Liver (tissue), 10 donors: ENCODE results near the gene RXRB. TPM values are rescaled to one million over a fixed set of nuclear protein-coding genes. Genes with fewer than 3 reads are reported as not detected.

ENCODE experiments used
- DNase-seq: peaks from one replicate; pipeline ENCODE4 v3.0.0-alpha.2; 2017; ENCODE audit warnings: low spot score
- H3K27ac ChIP-seq, 2 donors: one replicate each; pipeline ENCODE4 v1.7.0; 2013; ENCODE audit warnings: inconsistent platforms in 2 of 2, low read length in 2 of 2, control low read depth in 1 of 2, low read depth in 1 of 2, mild to moderate bottlenecking in 1 of 2
- H3K27me3 ChIP-seq, 4 donors: one replicate each; pipeline versions ENCODE4 v1.6.1 to v1.7.0; 2013; ENCODE audit warnings: low read length in 3 of 4, inconsistent platforms in 1 of 4, mild to moderate bottlenecking in 1 of 4, moderate library complexity in 1 of 4; ENCODE audit not compliant: control insufficient read depth in 4 of 4, insufficient read depth in 4 of 4
- H3K36me3 ChIP-seq, 4 donors: one replicate each; pipeline versions ENCODE4 v1.6.1 to v1.7.0; 2013; ENCODE audit warnings: low read length in 3 of 4, mild to moderate bottlenecking in 3 of 4, low read depth in 1 of 4, moderate library complexity in 1 of 4; ENCODE audit not compliant: control insufficient read depth in 4 of 4, insufficient read depth in 3 of 4
- H3K4me1 ChIP-seq, 4 donors: one replicate each; pipeline versions ENCODE4 v1.6.1 to v1.7.0; 2013; ENCODE audit warnings: low read length in 3 of 4, mild to moderate bottlenecking in 3 of 4, moderate library complexity in 1 of 4; ENCODE audit not compliant: control insufficient read depth in 4 of 4, insufficient read depth in 4 of 4
- H3K4me3 ChIP-seq, 3 donors: one replicate each; pipeline versions ENCODE4 v1.6.1 to v1.7.0; 2013; ENCODE audit warnings: low read length in 3 of 3, control low read depth in 1 of 3, low read depth in 1 of 3, mild to moderate bottlenecking in 1 of 3
- H3K9ac ChIP-seq, 2 donors: one replicate each; pipeline ENCODE4 v1.7.0; 2013; ENCODE audit warnings: low read length in 2 of 2, mild to moderate bottlenecking in 2 of 2, moderate library complexity in 2 of 2, control low read depth in 1 of 2, low read depth in 1 of 2
- H3K9me3 ChIP-seq, 4 donors: one replicate each; pipeline versions ENCODE4 v1.6.1 to v1.7.0; 2013; ENCODE audit warnings: low read length in 3 of 4; ENCODE audit not compliant: control insufficient read depth in 4 of 4
- CTCF ChIP-seq: fragments of 150-350 bp; IDR thresholded peaks from 2 replicates; pipeline ENCODE4 v1.5.1; 2017; ENCODE audit warnings: improper control_type of control experiment, low read depth, low read length; ENCODE audit not compliant: missing input control
- GABPA ChIP-seq, 2 donors: IDR thresholded peaks in 1 of 2; conservative IDR thresholded peaks in 1 of 2; 2 replicates each; pipeline ENCODE4 v1.6.1; 2016; ENCODE audit warnings: antibody characterized with exemption in 2 of 2, mild to moderate bottlenecking in 1 of 2, moderate library complexity in 1 of 2
- HNF4A ChIP-seq, 2 donors: conservative IDR thresholded peaks; 2 replicates each; pipeline ENCODE4 v1.6.1; 2016; ENCODE audit warnings: antibody characterized with exemption in 2 of 2, mild to moderate bottlenecking in 2 of 2
- MAX ChIP-seq: IDR thresholded peaks from 2 replicates; pipeline ENCODE4 v1.6.1; 2016; ENCODE audit warnings: antibody characterized with exemption
- RAD21 ChIP-seq, 2 donors: IDR thresholded peaks; 2 replicates each; pipeline ENCODE4 v1.6.1; 2016; ENCODE audit warnings: antibody characterized with exemption in 2 of 2, mild to moderate bottlenecking in 2 of 2
- whole genome bisulfite sequencing: extraction: QIAGEN DNeasy Blood & Tissue Kit; methylation state at CpG from one replicate; pipeline ENCODE4 v1.1.7; 2013; 5-methylcytosine and 5-hydroxymethylcytosine counted together
- polyA plus RNA-seq, 2 donors: library from polyadenylated mRNA; stranded (reverse) in 1 of 2; unstranded in 1 of 2; fragments of 200-250 nt in 1 of 2; fragments of >200 nt in 1 of 2; fragmentation: Nextera tagmentation in 1 of 2; extraction: Ambion mirVana in 1 of 2; gene quantifications; one replicate each; pipeline versions ENCODE4 v1.2.1 to v1.2.3, GENCODE V29; 2013 to 2015
- small RNA-seq: library from RNA; depleted of rRNA; stranded (forward); fragments of <200 nt; gene quantifications from one replicate; pipeline ENCODE3, GENCODE V24; 2014
- total RNA-seq, 2 donors: library from RNA; depleted of rRNA; stranded (reverse); fragments of >200 nt; gene quantifications; one replicate each; pipeline ENCODE4 v1.2.3, GENCODE V29; 2014
- donor health status: healthy.
- donor health status: healthy.
- donor health status: healthy.
- donor health status: healthy.
- donor health status: healthy.

Gene RXRB
- total and polyA plus RNA-seq, 4 donors: 7.7 to 19.4 (median 11.7) TPM

GRCh38 chr6:33147807-33148666, 52.4 kb downstream of the RXRB start:
- no peak for DNase-seq
- WGBS: 47% methylated on average over 8 of the region's 8 CpGs
- Histone ChIP-seq H3K9me3 (no peaks in the 10 kb centered on the region), H3K4me3 (no peak overlapping the region), H3K36me3 (no peaks in the 10 kb centered on the region), H3K27me3 (no peaks in the 10 kb centered on the region), H3K27ac (no peak overlapping the region), H3K4me1 (no peaks in the 10 kb centered on the region), H3K9ac (no peak overlapping the region)
- TF ChIP-seq RAD21 (IDR thresholded peaks at IDR 0.05) (peak; percentile 81 to 84), GABPA (IDR thresholded peaks at IDR 0.05 in 1 of 2, conservative IDR thresholded peaks at IDR 0.05 in 1 of 2) (no peak), CTCF (peak; percentile 71), MAX (no peak)

- Histone ChIP-seq H3K9me3 (no peaks in the 10 kb centered on the region), H3K9ac (no peak overlapping the region), H3K4me3 (no peak overlapping the region), H3K36me3 (no peaks in the 10 kb centered on the region), H3K27me3 (peaks cover 0 to 2% (median 0%) of the 10 kb centered on the region in 4 donors), H3K27ac (no peak overlapping the region), H3K4me1 (no peaks in the 10 kb centered on the region)
- TF ChIP-seq HNF4A (conservative IDR thresholded peaks at IDR 0.05) (no peak), MAX (peak; percentile 33)
- DNase-seq: no peak
- 40% methylated on average over 1 of the region's 1 CpG for WGBS
Observed at GRCh38 chr6:33144373-33144772, 56.1 kb downstream of the RXRB start.

Small RNA genes within 50 kb of the gene (small RNA-seq; reads per million reads assigned to genes)
- 0.91 reads per million, percentile 76 among the genes with 10 or more reads in this experiment for gene MIR219A1
- gene RNY4P10: not detected

Other genes starting within 250 kb of the RXRB start
- 1 to 10 TPM; 6.2 to 7.8 TPM for gene HLA-DMA, start 247.6 kb downstream of the RXRB start, total RNA-seq
- gene HLA-DMA, start 247.6 kb downstream of the RXRB start, polyA plus RNA-seq: 10 to 100 TPM in 1 of 2 donors, 1 to 10 TPM in 1; 10.0 to 15.1 TPM
- 100 to 1,000 TPM in 1 of 2 donors, 10 to 100 TPM in 1; 46.0 to 100 TPM for gene BRD2, start 232.1 kb downstream of the RXRB start, total RNA-seq
- gene BRD2, start 232.1 kb downstream of the RXRB start, polyA plus RNA-seq: 10 to 100 TPM; 29.8 to 54.4 TPM
- 1 to 10 TPM; 1.3 to 3.0 TPM for gene HLA-DOA, start 191.1 kb downstream of the RXRB start, total RNA-seq
- 1 to 10 TPM in 1 of 2 donors, under 1 TPM in 1; 0.69 to 1.9 TPM for gene HLA-DOA, start 191.1 kb downstream of the RXRB start, polyA plus RNA-seq
- 10 to 100 TPM; 27.3 to 31.2 TPM for gene HLA-DPA1, start 127.0 kb downstream of the RXRB start, total RNA-seq
- 10 to 100 TPM; 12.0 to 49.3 TPM for gene HLA-DPA1, start 127.0 kb downstream of the RXRB start, polyA plus RNA-seq
- 10 to 100 TPM; 23.4 to 24.5 TPM for gene HLA-DPB1, start 124.7 kb downstream of the RXRB start, total RNA-seq
- gene HLA-DPB1, start 124.7 kb downstream of the RXRB start, polyA plus RNA-seq: 10 to 100 TPM; 15.5 to 37.8 TPM
- gene COL11A2, start 8.2 kb downstream of the RXRB start, total RNA-seq: under 1 TPM; 0.19 to 0.59 TPM
- gene COL11A2, start 8.2 kb downstream of the RXRB start, polyA plus RNA-seq: under 1 TPM; 0.15 to 0.36 TPM
- gene SLC39A7, start 202 bp upstream of the RXRB start, total RNA-seq: 100 to 1,000 TPM in 1 of 2 donors, 10 to 100 TPM in 1; 45.0 to 112 TPM
- gene SLC39A7, start 202 bp upstream of the RXRB start, polyA plus RNA-seq: 10 to 100 TPM in 1 of 2 donors, 1 to 10 TPM in 1; 8.9 to 97.3 TPM
- gene HSD17B8, start 4.0 kb upstream of the RXRB start, total RNA-seq: 10 to 100 TPM; 24.5 to 31.2 TPM
- 10 to 100 TPM; 43.7 to 52.3 TPM for gene HSD17B8, start 4.0 kb upstream of the RXRB start, polyA plus RNA-seq
- 10 to 100 TPM; 11.5 to 19.7 TPM for gene RING1, start 7.8 kb upstream of the RXRB start, total RNA-seq
- 10 to 100 TPM in 1 of 2 donors, 1 to 10 TPM in 1; 4.4 to 18.4 TPM for gene RING1, start 7.8 kb upstream of the RXRB start, polyA plus RNA-seq
- gene VPS52, start 71.2 kb upstream of the RXRB start, total RNA-seq: 10 to 100 TPM; 21.3 to 33.4 TPM
- 10 to 100 TPM; 23.1 to 27.5 TPM for gene VPS52, start 71.2 kb upstream of the RXRB start, polyA plus RNA-seq
- 1,000 to 10,000 TPM in 1 of 2 donors, 100 to 1,000 TPM in 1; 742 to 1,432 TPM for gene RPS18, start 71.4 kb upstream of the RXRB start, total RNA-seq
- gene RPS18, start 71.4 kb upstream of the RXRB start, polyA plus RNA-seq: 1,000 to 10,000 TPM in 1 of 2 donors, 100 to 1,000 TPM in 1; 812 to 1,309 TPM
- 1 to 10 TPM; 1.5 to 2.2 TPM for gene B3GALT4, start 76.5 kb upstream of the RXRB start, total RNA-seq
- gene B3GALT4, start 76.5 kb upstream of the RXRB start, polyA plus RNA-seq: 1 to 10 TPM; 1.5 to 2.7 TPM
- gene WDR46, start 88.6 kb upstream of the RXRB start, total RNA-seq: 10 to 100 TPM; 17.9 to 28.3 TPM
- 10 to 100 TPM; 23.0 to 30.2 TPM for gene WDR46, start 88.6 kb upstream of the RXRB start, polyA plus RNA-seq
- gene PFDN6, start 88.9 kb upstream of the RXRB start, total RNA-seq: 10 to 100 TPM; 12.5 to 22.4 TPM
- 10 to 100 TPM in 1 of 2 donors, 1 to 10 TPM in 1; 6.5 to 60.1 TPM for gene PFDN6, start 88.9 kb upstream of the RXRB start, polyA plus RNA-seq
- gene RGL2, start 98.3 kb upstream of the RXRB start, total RNA-seq: 10 to 100 TPM; 16.7 to 17.8 TPM
- 10 to 100 TPM; 16.8 to 22.8 TPM for gene RGL2, start 98.3 kb upstream of the RXRB start, polyA plus RNA-seq
- gene TAPBP, start 113.4 kb upstream of the RXRB start, total RNA-seq: 10 to 100 TPM; 52.7 to 74.0 TPM
- gene TAPBP, start 113.4 kb upstream of the RXRB start, polyA plus RNA-seq: 10 to 100 TPM; 47.9 to 49.3 TPM
- 1 to 10 TPM; 5.5 to 7.8 TPM for gene ZBTB22, start 117.1 kb upstream of the RXRB start, total RNA-seq
- 1 to 10 TPM; 1.6 to 3.9 TPM for gene ZBTB22, start 117.1 kb upstream of the RXRB start, polyA plus RNA-seq
- gene DAXX, start 122.3 kb upstream of the RXRB start, total RNA-seq: 10 to 100 TPM; 11.8 to 15.1 TPM
- 10 to 100 TPM; 12.9 to 13.1 TPM for gene DAXX, start 122.3 kb upstream of the RXRB start, polyA plus RNA-seq
- gene KIFC1, start 191.2 kb upstream of the RXRB start, total RNA-seq: 10 to 100 TPM in 1 of 2 donors, under 1 TPM in 1; 0.08 to 30.0 TPM
- 1 to 10 TPM in 1 of 2 donors, under 1 TPM in 1; 0.29 to 2.2 TPM for gene KIFC1, start 191.2 kb upstream of the RXRB start, polyA plus RNA-seq
- gene PHF1, start 210.3 kb upstream of the RXRB start, total RNA-seq: 10 to 100 TPM in 1 of 2 donors, 1 to 10 TPM in 1; 7.2 to 13.5 TPM
- gene PHF1, start 210.3 kb upstream of the RXRB start, polyA plus RNA-seq: 10 to 100 TPM in 1 of 2 donors, 1 to 10 TPM in 1; 9.9 to 13.1 TPM
- 10 to 100 TPM; 33.1 to 46.0 TPM for gene CUTA, start 217.4 kb upstream of the RXRB start, total RNA-seq
- 100 to 1,000 TPM; 140 to 164 TPM for gene CUTA, start 217.4 kb upstream of the RXRB start, polyA plus RNA-seq
- 1 to 10 TPM; 1.1 to 1.8 TPM for gene SYNGAP1, start 219.4 kb upstream of the RXRB start, total RNA-seq
- 1 to 10 TPM in 1 of 2 donors, under 1 TPM in 1; 0.32 to 1.2 TPM for gene SYNGAP1, start 219.4 kb upstream of the RXRB start, polyA plus RNA-seq